Measurements from ENCODE around the gene MYRF. TPM values are rescaled to one million over a fixed set of nuclear protein-coding genes. Genes with fewer than 3 reads are reported as not detected.

Gene MYRF
- total RNA-seq, 1 donor from 2014 or later: 117 TPM

GRCh38 chr11:61777234-61778090 lies 25.0 kb downstream of the MYRF start:
- H3K27ac Mint-ChIP-seq: peak overlapping the region; percentile 84
- DNase-seq (ENCODE audit: low spot score, unreplicated experiment): no peak
- H3K4me1 Mint-ChIP-seq (ENCODE audit: low read depth): no peaks in the 10 kb centered on the region
- H3K27me3 Mint-ChIP-seq: no peaks in the 10 kb centered on the region
- no peak for TF ChIP-seq CTCF (IDR thresholded peaks at IDR 0.05; ENCODE audit: unreplicated experiment)
- H3K4me3 Mint-ChIP-seq (ENCODE audit: low read depth): no peak overlapping the region
- H3K36me3 Mint-ChIP-seq (ENCODE audit: insufficient read depth): peaks cover 11% of the 10 kb centered on the region
- no peaks in the 10 kb centered on the region for H3K9me3 Mint-ChIP-seq (ENCODE audit: low read depth)

- H3K4me3 Mint-ChIP-seq (ENCODE audit: low read depth): no peak overlapping the region
- DNase-seq (ENCODE audit: low spot score, unreplicated experiment): no peak
- H3K9me3 Mint-ChIP-seq (ENCODE audit: low read depth): no peaks in the 10 kb centered on the region
- H3K27ac Mint-ChIP-seq: no peak overlapping the region
- TF ChIP-seq CTCF (IDR thresholded peaks at IDR 0.05; ENCODE audit: unreplicated experiment): no peak
- no peaks in the 10 kb centered on the region for H3K4me1 Mint-ChIP-seq (ENCODE audit: low read depth)
- no peaks in the 10 kb centered on the region for H3K27me3 Mint-ChIP-seq
- H3K36me3 Mint-ChIP-seq (ENCODE audit: insufficient read depth): peaks cover 14% of the 10 kb centered on the region
Measured at GRCh38 chr11:61778357-61778886, 26.0 kb downstream of the MYRF start.

- H3K27me3 Mint-ChIP-seq: no peaks in the 10 kb centered on the region
- no peak overlapping the region for H3K4me3 Mint-ChIP-seq (ENCODE audit: low read depth)
- peaks cover 3% of the 10 kb centered on the region for H3K4me1 Mint-ChIP-seq (ENCODE audit: low read depth)
- H3K27ac Mint-ChIP-seq: no peak overlapping the region
- no peak for DNase-seq (ENCODE audit: low spot score, unreplicated experiment)
- no peak for TF ChIP-seq CTCF (IDR thresholded peaks at IDR 0.05; ENCODE audit: unreplicated experiment)
- H3K36me3 Mint-ChIP-seq (ENCODE audit: insufficient read depth): peaks cover 14% of the 10 kb centered on the region
- H3K9me3 Mint-ChIP-seq (ENCODE audit: low read depth): no peaks in the 10 kb centered on the region
Measured at GRCh38 chr11:61778920-61779650, 26.6 kb downstream of the MYRF start.

GRCh38 chr11:61779666-61780525 lies 27.5 kb downstream of the MYRF start:
- DNase-seq (ENCODE audit: low spot score, unreplicated experiment): no peak
- Mint-ChIP-seq H3K4me1 (ENCODE audit: low read depth) (peaks cover 11% of the 10 kb centered on the region), H3K27me3 (no peaks in the 10 kb centered on the region), H3K27ac (no peak overlapping the region), H3K36me3 (ENCODE audit: insufficient read depth) (peaks cover 16% of the 10 kb centered on the region), H3K4me3 (ENCODE audit: low read depth) (no peak overlapping the region), H3K9me3 (ENCODE audit: low read depth) (no peaks in the 10 kb centered on the region)
- TF ChIP-seq CTCF (IDR thresholded peaks at IDR 0.05; ENCODE audit: unreplicated experiment): no peak

All from progenitor cell of endocrine pancreas (in vitro differentiated cells).